Mononuclear cell (primary cell): ENCODE data around the gene SFT2D1. TPM values are rescaled to one million over a fixed set of nuclear protein-coding genes. Genes with fewer than 3 reads are reported as not detected.
A peak's percentile ranks its signal among the peaks of the same experiment; 100 is the strongest.
"Not testable (repeated sequence)": the region's sequence is repeated elsewhere in the genome, so short reads cannot be mapped to it uniquely, and the experiment has no call there.

Experiments
- H3K27me3 ChIP-seq: 2 replicates; pipeline ENCODE4 v1.6.0; 2011; ENCODE audit warnings: low read length, control low read depth; ENCODE audit not compliant: insufficient read depth
- H3K4me1 ChIP-seq: 2 replicates; pipeline ENCODE4 v1.5.1; 2011; ENCODE audit warnings: mild to moderate bottlenecking, low read length, control low read depth; ENCODE audit not compliant: insufficient read depth
- H3K4me3 ChIP-seq: 2 replicates; pipeline ENCODE4 v1.5.1; 2011; ENCODE audit warnings: mild to moderate bottlenecking, low read length, moderate library complexity
- H3K9me3 ChIP-seq: 2 replicates; pipeline ENCODE4 v1.5.1; 2011; ENCODE audit warnings: low read depth, mild to moderate bottlenecking, control low read depth, low read length
- total RNA-seq: library from RNA; depleted of rRNA; stranded (reverse); fragments of >200 nt; gene quantifications from one replicate; pipeline ENCODE4 v1.2.3, GENCODE V29; 2012

SFT2D1 gene
- 14.2 TPM for total RNA-seq

GRCh38 chr6:166342349-166343149 is at the start of gene SFT2D1:
Gene SFT2D1 (minus strand): TSS chr6:166342545. CDS start chr6:166342481, 64 bp downstream.
- Histone ChIP-seq H3K27me3 (no peaks in the 10 kb centered on the region), H3K9me3 (no peaks in the 10 kb centered on the region), H3K4me1 (peaks cover 54% of the 10 kb centered on the region), H3K4me3 (peak within 1 kb of the TSS; percentile 98)

GRCh38 chr6:166389119-166389518 is 46.8 kb upstream of the SFT2D1 start:
- no peaks in the 10 kb centered on the region for H3K27me3 ChIP-seq
- H3K4me1 ChIP-seq: peaks cover 14% of the 10 kb centered on the region
- no peak overlapping the region for H3K4me3 ChIP-seq
- no peaks in the 10 kb centered on the region for H3K9me3 ChIP-seq

DNA sequence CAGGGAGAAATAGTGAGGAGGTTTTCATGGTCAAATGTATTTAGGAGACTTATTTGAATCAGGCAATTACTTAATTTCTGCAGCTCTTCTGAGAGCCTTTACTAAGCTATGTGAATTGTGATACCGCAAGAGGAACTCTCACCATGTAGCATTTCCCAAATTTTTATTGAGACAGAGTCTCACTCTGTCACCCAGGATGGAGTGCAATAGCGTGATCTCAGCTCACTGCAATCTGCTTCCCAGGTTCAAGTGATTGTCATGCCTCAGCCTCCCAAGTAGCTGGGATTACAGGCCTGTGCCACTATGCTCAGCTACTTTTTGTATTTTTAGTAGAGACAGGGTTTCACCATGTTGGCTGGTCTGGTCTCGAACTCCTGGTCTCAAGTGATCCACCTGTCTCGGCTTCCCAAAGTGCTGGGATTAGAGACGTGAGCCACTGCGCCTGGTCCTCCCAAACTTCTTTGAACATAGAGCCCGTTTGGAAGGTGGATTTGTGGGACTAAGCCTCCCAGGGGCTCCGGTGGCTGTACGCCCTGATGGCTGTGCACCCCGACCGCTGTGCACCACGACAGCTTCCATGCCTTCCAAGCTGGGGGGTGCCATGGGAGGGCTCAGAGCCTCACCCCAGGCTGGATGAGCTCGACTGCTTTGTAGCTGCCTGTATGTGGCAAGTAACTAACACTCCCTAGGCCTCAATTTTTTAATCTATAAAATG is 46.1 kb upstream of the SFT2D1 start:
- Histone ChIP-seq H3K9me3 (no peaks in the 10 kb centered on the region), H3K4me1 (peaks cover 21% of the 10 kb centered on the region), H3K4me3 (no peak overlapping the region), H3K27me3 (no peaks in the 10 kb centered on the region)

DNA sequence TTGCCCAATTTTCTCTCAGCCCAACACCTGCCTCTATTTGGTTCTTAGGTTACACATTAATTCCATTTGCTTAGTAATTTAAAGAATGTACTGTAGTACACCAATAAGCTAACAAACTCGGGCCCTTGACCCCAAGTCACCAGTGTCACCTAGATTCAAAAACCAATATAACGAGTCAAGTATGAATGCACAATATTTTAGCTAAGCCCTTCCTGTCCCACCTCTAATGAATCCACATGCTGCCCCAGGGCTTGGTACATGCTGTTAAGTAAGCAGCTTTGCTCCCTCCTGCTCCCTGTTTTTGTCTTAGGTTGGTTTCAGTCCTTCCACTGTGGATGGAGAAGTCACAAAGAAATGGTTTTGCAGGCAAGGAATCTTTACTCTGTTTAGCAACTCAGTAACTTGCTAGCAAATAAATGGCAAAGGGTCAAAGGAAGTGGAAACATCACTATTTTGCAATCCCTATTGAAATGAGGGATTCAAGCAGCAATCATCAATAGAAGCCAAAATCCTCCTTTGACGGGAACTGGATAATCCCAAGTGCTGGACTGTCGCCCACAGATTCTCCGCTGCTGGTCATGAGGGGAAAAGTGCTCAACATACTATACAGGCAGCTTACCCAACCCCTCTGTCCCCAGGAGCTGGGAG is 45.4 kb upstream of the SFT2D1 start:
- H3K27me3 ChIP-seq: no peaks in the 10 kb centered on the region
- no peak overlapping the region for H3K4me3 ChIP-seq
- H3K4me1 ChIP-seq: peaks cover 21% of the 10 kb centered on the region
- no peaks in the 10 kb centered on the region for H3K9me3 ChIP-seq

- not testable (repeated sequence) for H3K27me3 ChIP-seq, H3K9me3 ChIP-seq, H3K4me3 ChIP-seq
- H3K4me1 ChIP-seq: peaks cover 23% of the 10 kb centered on the region
These were observed 44.8 kb upstream of the SFT2D1 start for GRCh38 chr6:166387098-166387497.

DNA sequence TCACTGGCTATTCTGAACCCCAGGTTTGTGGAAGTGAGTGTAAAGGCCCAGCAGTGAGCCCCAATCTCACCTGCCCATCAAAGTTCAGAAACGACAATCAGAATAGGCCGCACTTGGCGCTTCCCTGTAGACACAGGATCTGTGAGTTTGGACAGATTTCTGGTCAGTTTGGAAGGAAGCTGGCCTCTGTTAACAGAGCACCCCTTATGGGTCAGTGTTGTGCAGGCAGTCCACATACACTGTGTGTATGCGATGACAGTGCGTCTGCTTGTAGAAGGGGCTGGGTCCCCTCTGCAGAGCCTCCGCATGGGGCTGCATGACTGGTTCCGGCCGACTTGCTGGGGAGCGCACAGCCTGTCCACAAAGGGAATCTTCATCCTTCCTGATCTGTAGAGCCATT is 43.8 kb upstream of the SFT2D1 start:
- H3K4me3 ChIP-seq: no peak overlapping the region
- H3K9me3 ChIP-seq: no peaks in the 10 kb centered on the region
- peaks cover 25% of the 10 kb centered on the region for H3K4me1 ChIP-seq
- no peaks in the 10 kb centered on the region for H3K27me3 ChIP-seq

GRCh38 chr6:166383802-166384363 is 41.5 kb upstream of the SFT2D1 start:
- H3K27me3 ChIP-seq, H3K9me3 ChIP-seq: not testable (repeated sequence)
- Histone ChIP-seq H3K4me1 (peaks cover 25% of the 10 kb centered on the region), H3K4me3 (peak overlapping the region; percentile 83)

GRCh38 chr6:166382933-166383801 is 40.8 kb upstream of the SFT2D1 start, which contains the start of gene MPC1:
Gene MPC1 (minus strand): TSS chr6:166382940. CDS start chr6:166382876, 64 bp downstream.
- Histone ChIP-seq H3K4me3 (peak within 1 kb of the TSS; percentile 83), H3K9me3 (no peaks in the 10 kb centered on the region), H3K4me1 (peaks cover 21% of the 10 kb centered on the region), H3K27me3 (no peaks in the 10 kb centered on the region)

- H3K4me1 ChIP-seq: peaks cover 15% of the 10 kb centered on the region
- no peaks in the 10 kb centered on the region for H3K27me3 ChIP-seq
- H3K9me3 ChIP-seq: no peaks in the 10 kb centered on the region
- H3K4me3 ChIP-seq: peak overlapping the region; percentile 83
These were observed 40.2 kb upstream of the SFT2D1 start for GRCh38 chr6:166382500-166382932.

GRCh38 chr6:166381733-166382499 is 39.6 kb upstream of the SFT2D1 start:
- peak overlapping the region; percentile 83 for H3K4me3 ChIP-seq
- H3K4me1 ChIP-seq: peaks cover 15% of the 10 kb centered on the region
- H3K27me3 ChIP-seq: no peaks in the 10 kb centered on the region
- no peaks in the 10 kb centered on the region for H3K9me3 ChIP-seq

GRCh38 chr6:166381381-166381732 is 39.0 kb upstream of the SFT2D1 start:
- no peaks in the 10 kb centered on the region for H3K9me3 ChIP-seq
- H3K4me1 ChIP-seq: peaks cover 15% of the 10 kb centered on the region
- H3K4me3 ChIP-seq: peak overlapping the region; percentile 83
- H3K27me3 ChIP-seq: no peaks in the 10 kb centered on the region

DNA sequence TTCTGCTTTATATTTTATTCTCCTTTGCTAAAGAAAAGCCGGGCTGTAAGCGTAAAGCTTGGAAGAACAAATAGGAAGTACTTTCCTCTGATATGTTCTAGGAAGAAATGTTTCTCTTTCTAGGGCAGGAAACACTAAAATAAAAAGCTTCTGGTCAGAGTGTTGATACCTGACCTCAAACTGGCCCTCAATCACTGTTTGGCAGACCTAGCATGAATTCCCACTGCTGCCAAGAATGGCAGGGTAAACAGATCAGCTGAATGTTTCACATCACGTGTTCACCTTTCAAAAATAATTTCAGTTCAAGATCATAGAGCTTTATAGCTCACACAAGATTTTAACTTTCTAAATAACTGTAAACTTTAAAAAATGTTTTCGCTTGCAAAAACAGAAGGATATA is 37.5 kb upstream of the SFT2D1 start:
- Histone ChIP-seq H3K4me1 (peaks cover 15% of the 10 kb centered on the region), H3K4me3 (no peak overlapping the region), H3K27me3 (no peaks in the 10 kb centered on the region), H3K9me3 (no peaks in the 10 kb centered on the region)

- Histone ChIP-seq H3K4me1 (peaks cover 11% of the 10 kb centered on the region), H3K4me3 (no peak overlapping the region), H3K9me3 (no peaks in the 10 kb centered on the region), H3K27me3 (no peaks in the 10 kb centered on the region)
These were observed 36.8 kb upstream of the SFT2D1 start for GRCh38 chr6:166379103-166379586.
